Testis (tissue), 2 donors: ENCODE data around the gene PAGE4.

Experiments used
- CTCF ChIP-seq, 3 experiments: fragments of 450-650 bp in 2 of 3; fragments of 200-600 bp in 1 of 3; sonication (generic) in 1 of 3; IDR thresholded peaks; one replicate each; pipeline ENCODE4 v1.5.1; 2016 to 2019; ENCODE audit warnings: antibody characterized with exemption in 3 of 3, mild to moderate bottlenecking in 2 of 3, moderate library complexity in 1 of 3
- POLR2A ChIP-seq: fragments of 450-650 bp; IDR thresholded peaks from one replicate; pipeline ENCODE4 v1.6.1; 2017; ENCODE audit warnings: antibody characterized with exemption, mild to moderate bottlenecking, moderate library complexity

DNA sequence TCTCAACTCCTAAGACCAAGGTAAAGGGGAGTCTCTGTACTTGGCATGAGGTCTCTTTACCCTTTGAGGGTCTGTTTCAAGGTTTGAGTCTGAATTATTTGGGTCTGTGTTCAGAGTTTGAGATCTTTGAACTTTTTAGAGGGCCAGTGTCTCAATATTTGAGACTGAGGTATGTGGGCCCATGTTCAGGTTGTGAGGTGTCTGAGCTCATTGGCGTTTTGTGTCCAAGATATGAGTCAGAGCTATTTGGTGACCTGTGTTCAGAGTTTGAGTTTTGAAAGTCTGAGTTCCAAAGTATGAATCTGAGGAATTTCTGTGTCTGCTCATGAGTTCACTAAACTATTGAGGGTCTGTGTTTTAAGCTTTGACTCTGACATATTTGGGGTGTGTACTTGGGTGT, 36.7 kb upstream of the PAGE4 start:
- TF ChIP-seq CTCF (IDR thresholded peaks at IDR 0.05) (no peak), POLR2A (no peak)
